VCaP (cell line): ENCODE results near the gene JADE2.

Source experiments
- H3K27ac ChIP-seq: fragments of 450-650 bp; 2 replicates; pipeline ENCODE4 v1.5.1; 2017
- TF ChIP-seq, protein P1 (sequence below): fragments of 450-650 bp; conservative IDR thresholded peaks from 2 replicates; pipeline ENCODE4 v1.5.1; 2017; ENCODE audit warnings: mild to moderate bottlenecking, moderate library complexity

Gene JADE2

DNA sequence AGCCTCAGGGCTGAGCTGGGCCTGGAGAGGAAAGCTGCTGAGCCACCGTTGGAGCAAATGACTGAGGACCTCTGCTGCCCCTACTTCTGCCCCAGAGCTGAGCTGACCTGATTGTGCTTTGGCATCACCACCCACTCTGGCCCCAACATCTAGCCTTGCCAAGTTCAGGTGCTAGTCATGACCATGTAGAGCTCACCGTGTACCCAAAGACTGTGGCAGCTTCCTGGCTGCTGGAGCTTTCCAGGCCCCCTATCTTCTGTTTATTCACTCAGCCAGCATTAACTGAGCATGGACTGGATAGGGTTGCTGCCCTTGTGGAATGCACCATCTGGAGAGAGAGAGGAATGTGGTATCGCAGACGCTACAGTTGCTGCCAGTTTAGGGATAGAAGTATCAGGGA lies 49.1 kb downstream of the JADE2 start:
- no peak overlapping the region for H3K27ac ChIP-seq
- TF ChIP-seq, protein P1, sequence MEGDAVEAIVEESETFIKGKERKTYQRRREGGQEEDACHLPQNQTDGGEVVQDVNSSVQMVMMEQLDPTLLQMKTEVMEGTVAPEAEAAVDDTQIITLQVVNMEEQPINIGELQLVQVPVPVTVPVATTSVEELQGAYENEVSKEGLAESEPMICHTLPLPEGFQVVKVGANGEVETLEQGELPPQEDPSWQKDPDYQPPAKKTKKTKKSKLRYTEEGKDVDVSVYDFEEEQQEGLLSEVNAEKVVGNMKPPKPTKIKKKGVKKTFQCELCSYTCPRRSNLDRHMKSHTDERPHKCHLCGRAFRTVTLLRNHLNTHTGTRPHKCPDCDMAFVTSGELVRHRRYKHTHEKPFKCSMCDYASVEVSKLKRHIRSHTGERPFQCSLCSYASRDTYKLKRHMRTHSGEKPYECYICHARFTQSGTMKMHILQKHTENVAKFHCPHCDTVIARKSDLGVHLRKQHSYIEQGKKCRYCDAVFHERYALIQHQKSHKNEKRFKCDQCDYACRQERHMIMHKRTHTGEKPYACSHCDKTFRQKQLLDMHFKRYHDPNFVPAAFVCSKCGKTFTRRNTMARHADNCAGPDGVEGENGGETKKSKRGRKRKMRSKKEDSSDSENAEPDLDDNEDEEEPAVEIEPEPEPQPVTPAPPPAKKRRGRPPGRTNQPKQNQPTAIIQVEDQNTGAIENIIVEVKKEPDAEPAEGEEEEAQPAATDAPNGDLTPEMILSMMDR: no peak

DNA sequence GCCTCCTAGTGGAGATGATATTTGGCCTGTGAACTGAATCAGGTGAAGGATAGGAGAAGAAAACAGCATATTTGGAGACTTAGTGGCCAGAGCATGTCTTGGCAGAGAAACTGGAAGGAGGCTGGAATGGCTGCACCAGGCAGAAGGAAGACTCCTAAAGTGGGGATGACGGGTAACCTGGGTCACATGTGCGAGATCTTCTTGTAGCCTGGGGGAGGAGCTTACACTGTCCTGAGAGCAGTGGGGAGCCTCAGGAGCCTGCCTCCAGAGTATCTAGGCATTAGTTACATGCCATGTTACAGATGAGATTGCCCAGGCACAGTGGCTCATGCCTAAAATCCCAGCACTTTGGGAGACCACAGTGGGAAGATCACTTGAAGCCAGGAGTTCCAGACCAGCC lies 49.8 kb downstream of the JADE2 start:
- no peak overlapping the region for H3K27ac ChIP-seq
- TF ChIP-seq, protein P1: no peak

DNA sequence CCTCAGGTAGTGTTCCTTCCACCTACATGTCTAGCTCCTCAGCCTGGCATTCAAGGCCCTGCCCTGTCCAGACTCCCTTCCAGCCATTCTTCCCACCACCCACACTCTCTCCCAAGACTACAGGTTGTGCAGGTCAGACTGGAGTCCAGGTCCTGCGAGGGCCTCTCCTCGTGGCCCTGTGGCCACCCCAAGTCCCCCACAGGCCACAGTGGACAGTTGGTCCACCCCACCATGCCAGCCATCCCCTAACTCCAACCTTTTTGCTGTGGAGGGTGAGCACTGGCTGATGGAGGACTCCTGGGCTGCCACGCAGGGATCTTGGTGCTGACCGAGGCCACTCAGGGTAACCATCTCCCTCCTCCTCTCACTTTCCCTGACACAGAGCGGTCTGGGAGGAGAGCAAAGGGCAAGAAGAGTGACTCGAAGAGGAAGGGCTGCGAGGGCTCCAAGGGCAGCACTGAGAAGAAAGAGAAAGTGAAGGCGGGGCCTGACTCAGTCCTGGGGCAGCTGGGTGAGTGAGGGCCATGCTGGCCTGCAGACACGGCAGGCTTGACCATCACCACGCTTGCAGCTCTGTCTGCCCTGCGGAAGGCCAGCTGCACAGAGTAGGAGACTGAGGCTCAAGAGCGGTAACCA lies 51.0 kb downstream of the JADE2 start:
- TF ChIP-seq, protein P1: no peak
- no peak overlapping the region for H3K27ac ChIP-seq

DNA sequence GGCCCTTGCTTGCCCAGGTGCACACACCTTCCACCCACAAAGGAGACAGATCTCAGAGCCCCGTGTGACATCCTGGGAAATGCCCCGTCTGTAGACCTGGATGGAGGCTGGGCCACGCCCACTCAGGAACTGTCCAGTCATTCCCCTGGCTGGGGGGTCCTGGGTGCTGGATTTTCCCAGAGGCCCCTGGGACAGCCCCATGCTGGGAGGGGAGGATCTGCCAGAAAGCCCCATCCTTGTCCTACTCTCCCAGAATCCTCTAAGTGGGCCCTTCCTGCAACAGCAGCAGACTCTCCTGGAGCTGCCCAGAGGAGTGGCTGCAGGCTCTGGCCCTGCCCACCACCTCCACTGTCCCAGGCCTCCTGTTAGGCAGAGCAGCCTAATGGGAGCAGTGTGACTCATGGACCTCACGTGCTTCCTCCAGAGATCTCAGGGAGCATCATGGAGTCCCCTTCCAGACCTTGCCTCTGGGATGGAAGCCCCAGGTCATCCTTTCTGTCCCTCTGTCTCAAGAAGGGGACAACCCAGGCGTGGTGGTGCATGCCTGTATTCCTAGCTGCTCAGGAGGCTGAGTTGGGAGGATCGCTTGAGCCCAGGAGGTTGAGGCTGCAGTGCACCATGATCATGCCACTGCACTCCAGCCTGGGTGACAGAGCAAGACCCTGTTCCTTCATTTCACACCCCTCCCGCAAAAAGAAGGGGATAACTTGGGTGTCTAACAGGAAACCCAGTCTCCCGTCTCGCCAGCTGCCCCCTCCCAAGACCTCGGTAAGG lies 51.7 kb downstream of the JADE2 start:
- H3K27ac ChIP-seq: no peak overlapping the region
- TF ChIP-seq, protein P1: no peak

DNA sequence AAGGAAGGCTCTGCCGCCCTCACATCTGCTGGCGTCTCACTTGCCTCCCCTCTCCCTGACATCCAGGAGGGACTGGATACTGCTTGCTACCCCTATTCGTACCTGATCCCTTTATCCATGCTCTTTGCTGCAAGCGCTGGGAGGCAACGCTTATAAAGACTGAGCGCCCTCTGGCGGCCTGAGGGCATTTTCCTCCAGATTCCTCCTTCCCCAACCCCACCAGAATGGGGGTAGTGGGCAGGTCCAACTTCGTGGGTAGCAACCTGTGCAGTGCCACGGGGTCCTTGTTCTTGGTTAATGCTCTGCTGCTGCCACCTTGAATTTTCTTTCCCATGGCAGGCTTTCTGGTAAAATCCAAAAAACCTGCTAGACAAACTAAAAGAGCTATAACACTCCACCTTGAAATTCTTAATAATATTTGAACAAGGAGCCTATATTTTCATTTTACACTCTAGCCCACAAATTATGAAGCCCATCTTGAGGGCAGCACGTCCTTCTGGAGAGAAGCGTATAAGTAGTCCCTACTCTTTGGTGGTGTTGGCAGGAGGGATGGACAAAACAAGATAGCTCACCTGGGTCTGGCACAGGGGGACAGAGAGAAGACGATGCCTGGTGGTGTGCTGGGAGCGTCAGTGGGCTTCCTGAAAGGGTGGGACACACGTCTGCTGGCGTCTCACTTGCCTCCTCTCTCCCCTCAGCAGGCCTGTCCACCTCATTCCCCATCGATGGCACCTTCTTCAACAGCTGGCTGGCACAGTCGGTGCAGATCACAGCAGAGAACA lies 52.5 kb downstream of the JADE2 start:
- TF ChIP-seq, protein P1: peak; percentile 90
- no peak overlapping the region for H3K27ac ChIP-seq

DNA sequence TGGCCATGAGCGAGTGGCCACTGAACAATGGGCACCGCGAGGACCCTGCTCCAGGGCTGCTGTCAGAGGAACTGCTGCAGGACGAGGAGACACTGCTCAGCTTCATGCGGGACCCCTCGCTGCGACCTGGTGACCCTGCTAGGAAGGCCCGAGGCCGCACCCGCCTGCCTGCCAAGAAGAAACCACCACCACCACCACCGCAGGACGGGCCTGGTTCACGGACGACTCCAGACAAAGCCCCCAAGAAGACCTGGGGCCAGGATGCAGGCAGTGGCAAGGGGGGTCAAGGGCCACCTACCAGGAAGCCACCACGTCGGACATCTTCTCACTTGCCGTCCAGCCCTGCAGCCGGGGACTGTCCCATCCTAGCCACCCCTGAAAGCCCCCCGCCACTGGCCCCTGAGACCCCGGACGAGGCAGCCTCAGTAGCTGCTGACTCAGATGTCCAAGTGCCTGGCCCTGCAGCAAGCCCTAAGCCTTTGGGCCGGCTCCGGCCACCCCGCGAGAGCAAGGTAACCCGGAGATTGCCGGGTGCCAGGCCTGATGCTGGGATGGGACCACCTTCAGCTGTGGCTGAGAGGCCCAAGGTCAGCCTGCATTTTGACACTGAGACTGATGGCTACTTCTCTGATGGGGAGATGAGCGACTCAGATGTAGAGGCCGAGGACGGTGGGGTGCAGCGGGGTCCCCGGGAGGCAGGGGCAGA lies 53.3 kb downstream of the JADE2 start:
- H3K27ac ChIP-seq: no peak overlapping the region
- TF ChIP-seq, protein P1: no peak

DNA sequence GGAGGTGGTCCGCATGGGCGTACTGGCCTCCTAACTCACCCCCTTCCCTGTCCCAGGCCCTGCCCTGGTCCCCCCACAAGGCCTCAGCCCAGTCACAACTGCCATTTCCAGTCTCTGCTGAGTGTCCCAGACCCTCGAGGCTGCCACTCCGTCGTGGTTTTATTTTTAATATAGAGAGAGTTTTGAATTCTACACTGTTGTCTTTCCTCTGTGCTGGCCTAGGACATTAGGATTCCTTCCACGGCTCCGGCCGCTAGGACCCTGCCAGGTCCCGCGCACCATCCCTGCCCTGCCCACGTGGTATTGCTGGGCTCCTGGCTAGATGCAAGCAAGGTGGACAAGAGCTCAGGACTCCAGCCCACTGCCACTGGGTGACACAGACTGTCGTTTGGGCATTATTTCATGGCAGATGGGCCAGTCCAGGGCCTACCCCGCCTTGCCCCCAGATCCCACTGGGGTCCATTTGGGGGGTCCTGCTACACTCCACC lies 53.9 kb downstream of the JADE2 start:
- H3K27ac ChIP-seq: peak overlapping the region; percentile 35; the same call in 1 of the 2 replicates
- TF ChIP-seq, protein P1: no peak
